Panc1 (cell line): ENCODE data around the gene NTRK3. TPM values are rescaled to one million over a fixed set of nuclear protein-coding genes. Genes with fewer than 3 reads are reported as not detected.

ENCODE experiments used
- ATAC-seq: fragments of 200-7000 bp; cut with Tn5 transposase; 2 replicates; pipeline ENCODE4 v1.9.1; 2020; ENCODE audit warnings: mild to moderate bottlenecking, moderate library complexity
- BruUV-seq: library from RNA; stranded (reverse); fragments of 400-500 nt; replicated peaks from 2 replicates; lab custom pipeline; 2021; lab: Mats Ljungman, UMichigan
- CTCF ChIA-PET: fragments of 300-600 bp; sonication (Branson Sonifier 250); formaldehyde crosslinking; loops from one replicate; lab custom pipeline; 2022; ENCODE audit warnings: antibody characterized with exemption; lab: Charles Lee
- POLR2A ChIA-PET: fragments of 300-600 bp; sonication (Branson Sonifier 250); formaldehyde crosslinking; loops from one replicate; lab custom pipeline; 2022; ENCODE audit warnings: antibody characterized with exemption; lab: Charles Lee
- DNase-seq: peaks from one replicate; pipeline ENCODE4 v3.0.0-alpha.2; 2010; ENCODE audit warnings: low read depth, low spot score
- H3K27ac ChIP-seq: 2 replicates; pipeline ENCODE4 v1.5.1; 2011; ENCODE audit warnings: mild to moderate bottlenecking, low read length, inconsistent platforms
- H3K27me3 ChIP-seq: fragments of 200-500 bp; sonication (Bioruptor generic); 2 replicates; pipeline ENCODE4 v1.6.0; 2014; ENCODE audit warnings: low read length, inconsistent platforms; ENCODE audit not compliant: control insufficient read depth, insufficient read depth
- H3K36me3 ChIP-seq: fragments of 200-500 bp; sonication (Bioruptor generic); 2 replicates; pipeline ENCODE4 v1.5.1; 2014; ENCODE audit warnings: inconsistent platforms, mild to moderate bottlenecking, low read length, moderate library complexity; ENCODE audit not compliant: control insufficient read depth, insufficient read depth
- H3K4me1 ChIP-seq: 2 replicates; pipeline ENCODE4 v1.5.1; 2011; ENCODE audit warnings: inconsistent platforms, mild to moderate bottlenecking, low read length, moderate library complexity; ENCODE audit not compliant: control insufficient read depth, insufficient read depth
- H3K4me3 ChIP-seq, 2 experiments: 2 replicates each; pipeline ENCODE4 v1.5.1; 2011 to 2012; ENCODE audit warnings: low read depth in 2 of 2, low read length in 2 of 2, mild to moderate bottlenecking in 2 of 2, inconsistent platforms in 1 of 2, moderate library complexity in 1 of 2
- H3K9me3 ChIP-seq: fragments of 200-500 bp; sonication (Bioruptor generic); 2 replicates; pipeline ENCODE4 v1.5.1; 2014; ENCODE audit warnings: low read depth, mild to moderate bottlenecking, inconsistent platforms, low read length, moderate library complexity; ENCODE audit not compliant: control insufficient read depth, insufficient read depth
- CTCF ChIP-seq: fragments of 450-650 bp; IDR thresholded peaks from 2 replicates; pipeline ENCODE4 v1.5.1; 2017; ENCODE audit warnings: mild to moderate bottlenecking
- POLR2AphosphoS5 ChIP-seq: IDR thresholded peaks from 2 replicates; pipeline ENCODE4 v1.6.1; 2012; ENCODE audit warnings: mild to moderate bottlenecking, low read depth, low read length, moderate library complexity
- REST ChIP-seq, 2 experiments: IDR thresholded peaks; 2 replicates each; pipeline ENCODE4 v1.6.1; 2011 to 2012; ENCODE audit warnings: low read depth in 2 of 2, control low read depth in 1 of 2, low read length in 1 of 2, mild to moderate bottlenecking in 1 of 2, moderate library complexity in 1 of 2; ENCODE audit not compliant: insufficient read depth in 1 of 2
- SIN3A ChIP-seq: IDR thresholded peaks from 2 replicates; pipeline ENCODE4 v1.6.1; 2012; ENCODE audit warnings: low read depth, mild to moderate bottlenecking, low read length, moderate library complexity, borderline replicate concordance; ENCODE audit not compliant: insufficient read depth
- TCF7L2 ChIP-seq: IDR thresholded peaks from 2 replicates; pipeline ENCODE4 v1.6.1; 2011; ENCODE audit warnings: mild to moderate bottlenecking, low read depth, low read length, inconsistent platforms
- in situ Hi-C: cut with HindIII; loops from 2 replicates; pipeline ENCODE4 v1.10.0; 2016; ENCODE audit warnings: low sequenced_read_pairs, low pct_unique_long_range_greater_than_20kb
- intact Hi-C: fragments of 100-400 bp; cut with micrococcal nuclease; formaldehyde crosslinking; loops from one replicate; pipeline ENCODE4 v1.10.0; 2022; ENCODE audit not compliant: unreplicated experiment
- total RNA-seq: library from RNA; stranded (reverse); gene quantifications from one replicate; pipeline ENCODE4 v1.2.1, GENCODE V29; 2021; ENCODE audit not compliant: unreplicated experiment

Gene NTRK3
- total RNA-seq, 1 experiment from 2014 or later, result not detected

- Histone ChIP-seq H3K9me3 (no peaks in the 10 kb centered on the region), H3K27ac (no peak overlapping the region), H3K4me1 (no peaks in the 10 kb centered on the region), H3K4me3 (no peak overlapping the region), H3K27me3 (no peaks in the 10 kb centered on the region), H3K36me3 (no peaks in the 10 kb centered on the region)
- CTCF ChIA-PET, result no interaction called here
- TF ChIP-seq SIN3A (no peak), REST (IDR thresholded peaks at IDR 0.05; ENCODE audit: insufficient read depth in 1 of 2, low read depth in 2 of 2, low read length in 1 of 2) (no peak), POLR2AphosphoS5 (no peak), CTCF (no peak)
- POLR2A ChIA-PET, result no interaction called here
- DNase-seq (no peak), ATAC-seq (no peak)
- no TSS peak for BruUV-seq
- intact Hi-C loops (no loop called here), in situ Hi-C loops (no loop called here)
These were observed 101.2 kb downstream of the NTRK3 start for GRCh38 chr15:88155310-88155709.

GRCh38 chr15:88152672-88153071, 103.9 kb downstream of the NTRK3 start:
- H3K27ac ChIP-seq, result no peak overlapping the region
- H3K27me3 ChIP-seq, result no peaks in the 10 kb centered on the region
- no peaks in the 10 kb centered on the region for H3K4me1 ChIP-seq
- no peak for DNase-seq
- no peaks in the 10 kb centered on the region for H3K9me3 ChIP-seq
- no TSS peak for BruUV-seq
- ChIA-PET CTCF (no interaction called here), POLR2A (no interaction called here)
- intact Hi-C loops (no loop called here), in situ Hi-C loops (no loop called here)
- no peak overlapping the region for H3K4me3 ChIP-seq
- TF ChIP-seq POLR2AphosphoS5 (no peak), CTCF (no peak), SIN3A (no peak), REST (IDR thresholded peaks at IDR 0.05; ENCODE audit: insufficient read depth in 1 of 2, low read depth in 2 of 2, low read length in 1 of 2) (no peak), TCF7L2 (no peak)
- no peaks in the 10 kb centered on the region for H3K36me3 ChIP-seq
- no peak for ATAC-seq
